GM23248 (cell line): Measurements from ENCODE around the gene WNK4.
"Not testable (repeated sequence)": the region's sequence is repeated elsewhere in the genome, so short reads cannot be mapped to it uniquely, and the experiment has no call there.

ENCODE experiments used
- EZH2 ChIP-seq: fragments of 200-600 bp; sonication (generic); IDR thresholded peaks from 2 replicates; pipeline ENCODE4 v1.6.1; 2018; ENCODE audit warnings: antibody characterized with exemption, mild to moderate bottlenecking; ENCODE audit not compliant: insufficient read depth, poor library complexity, severe bottlenecking
- EZH2phosphoT487 ChIP-seq: fragments of 200-600 bp; sonication (generic); IDR thresholded peaks from 2 replicates; pipeline ENCODE4 v1.6.1; 2018; ENCODE audit warnings: antibody characterized with exemption, moderate library complexity, mild to moderate bottlenecking, low read depth; ENCODE audit not compliant: insufficient read depth

- TF ChIP-seq EZH2phosphoT487, EZH2: not testable (repeated sequence)
Observed at GRCh38 chr17:42768006-42768405, 12.4 kb upstream of the WNK4 start.
